ENCODE results near the gene KIAA0513.
A peak's percentile ranks its signal among the peaks of the same experiment; 100 is the strongest.

KIAA0513 gene

DNA sequence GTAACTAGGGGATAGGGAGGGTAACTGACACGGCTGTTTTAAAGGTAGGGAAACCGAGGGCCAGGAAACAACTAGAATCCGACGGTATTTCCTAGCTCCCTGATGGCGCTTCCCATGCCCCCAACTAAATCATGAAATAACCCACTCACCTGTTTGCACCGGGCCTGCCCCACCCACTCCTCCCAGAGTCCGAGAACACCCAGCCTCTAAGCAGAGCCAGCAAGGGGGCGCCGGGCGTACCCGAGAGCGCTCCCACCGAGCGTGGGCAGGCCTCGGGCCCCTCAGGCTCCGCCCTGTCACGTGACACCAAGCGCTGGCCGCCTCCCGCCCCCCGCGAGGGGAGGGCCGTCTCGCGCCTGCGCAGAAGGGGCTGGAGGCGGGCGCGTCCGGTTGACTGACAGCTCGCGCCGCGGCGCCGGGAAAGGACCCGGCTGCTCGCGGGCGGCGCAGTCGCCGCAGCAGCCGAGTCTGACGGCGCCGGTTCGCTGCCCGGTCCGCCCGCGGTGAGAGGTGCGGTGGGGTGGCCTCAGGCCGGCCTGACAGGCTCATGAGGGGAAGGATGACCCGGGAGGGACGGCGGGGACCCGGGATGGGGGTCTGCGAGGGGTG is at the start of gene KIAA0513:
Gene KIAA0513 (plus strand): TSS at position 447 of the 609 bp plus-strand sequence. CDS start 39,277 bp downstream, outside the sequence.
- DNase-seq (ENCODE audit: low read depth in 2 of 3, low spot score in 2 of 3), result peak; percentile 83 to 96 (median 91)

GRCh38 chr16:84979516-84979915 is 48.1 kb upstream of the KIAA0513 start:
- no peak for DNase-seq (ENCODE audit: low read depth in 2 of 3, low spot score in 2 of 3)

GRCh38 chr16:84982434-84982833 is 45.2 kb upstream of the KIAA0513 start:
- DNase-seq (ENCODE audit: low read depth in 2 of 3, low spot score in 2 of 3), result no peak

DNA sequence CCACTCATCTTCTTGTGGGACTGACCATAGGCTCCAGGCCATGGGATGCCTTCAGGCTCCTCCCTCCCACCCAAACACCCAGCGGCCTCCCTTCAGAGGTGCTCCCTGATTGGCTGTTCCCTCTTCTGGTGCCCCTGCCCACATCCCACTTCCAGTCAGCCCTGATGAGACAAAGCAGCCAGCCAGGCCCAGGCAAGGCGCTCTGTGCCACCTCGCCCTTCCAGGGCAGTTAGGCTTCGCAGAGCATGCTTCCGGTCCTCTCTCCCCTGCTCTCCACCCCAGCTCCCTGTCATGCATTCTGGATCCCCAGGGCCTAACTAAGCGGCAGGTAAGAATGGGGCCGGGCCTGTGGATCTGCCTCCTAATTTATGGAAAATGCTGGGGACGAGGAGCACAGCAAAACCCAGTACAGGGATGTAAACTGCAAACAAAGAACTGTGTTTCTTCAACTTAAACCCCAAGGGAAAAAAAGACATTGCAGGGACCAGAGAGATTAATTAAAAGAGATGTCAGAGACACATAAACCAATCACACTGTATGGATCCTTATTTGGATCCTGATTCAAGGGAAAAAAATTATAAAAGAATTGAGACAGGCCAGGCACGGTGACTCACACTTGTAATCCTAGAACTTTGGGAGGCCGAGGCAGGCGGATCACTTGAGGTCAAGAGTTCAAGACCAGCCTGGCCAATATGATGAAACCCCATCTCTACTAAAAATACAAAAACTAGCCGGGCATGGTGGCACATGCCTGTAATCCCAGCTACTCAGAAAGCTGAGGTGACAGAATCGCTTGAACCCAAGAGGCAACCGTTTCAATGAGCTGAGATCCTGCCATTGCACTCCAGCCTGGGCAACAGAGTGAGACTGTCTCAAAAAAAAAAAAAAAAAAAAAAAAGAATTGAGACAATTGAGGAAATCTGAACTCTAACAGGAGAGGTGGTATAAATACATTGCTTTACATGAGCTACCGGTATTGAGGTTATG is 42.2 kb upstream of the KIAA0513 start:
- DNase-seq (ENCODE audit: low read depth in 2 of 3, low spot score in 2 of 3), result no peak

DNA sequence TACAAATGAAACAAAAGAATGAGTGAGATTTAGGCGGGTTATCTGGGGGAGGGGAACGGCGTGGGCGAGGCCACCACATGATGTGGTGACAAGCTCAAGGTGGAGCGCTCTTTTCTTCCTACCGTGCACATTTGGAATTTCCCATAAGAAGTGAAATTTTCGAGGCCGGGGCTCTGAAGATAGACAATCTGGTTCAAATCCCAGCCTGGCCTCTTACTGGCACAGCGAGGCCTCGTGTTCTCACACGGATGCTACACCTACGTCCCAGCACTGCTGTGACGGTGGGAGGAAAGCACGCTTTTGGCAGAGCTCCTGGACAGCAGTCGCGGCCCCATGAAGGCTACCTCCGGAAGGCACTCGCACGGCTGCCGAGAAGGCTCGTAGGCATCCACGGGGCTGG is 41.5 kb upstream of the KIAA0513 start:
- no peak for DNase-seq (ENCODE audit: low read depth in 2 of 3, low spot score in 2 of 3)

GRCh38 chr16:84986879-84987278 is 40.7 kb upstream of the KIAA0513 start:
- no peak for DNase-seq (ENCODE audit: low read depth in 2 of 3, low spot score in 2 of 3)

- DNase-seq (ENCODE audit: low read depth in 2 of 3, low spot score in 2 of 3), result no peak
Observed at GRCh38 chr16:84988328-84989080, 39.1 kb upstream of the KIAA0513 start.

GRCh38 chr16:84989749-84990620 is 37.6 kb upstream of the KIAA0513 start:
- DNase-seq (ENCODE audit: low read depth in 2 of 3, low spot score in 2 of 3), result no peak

DNA sequence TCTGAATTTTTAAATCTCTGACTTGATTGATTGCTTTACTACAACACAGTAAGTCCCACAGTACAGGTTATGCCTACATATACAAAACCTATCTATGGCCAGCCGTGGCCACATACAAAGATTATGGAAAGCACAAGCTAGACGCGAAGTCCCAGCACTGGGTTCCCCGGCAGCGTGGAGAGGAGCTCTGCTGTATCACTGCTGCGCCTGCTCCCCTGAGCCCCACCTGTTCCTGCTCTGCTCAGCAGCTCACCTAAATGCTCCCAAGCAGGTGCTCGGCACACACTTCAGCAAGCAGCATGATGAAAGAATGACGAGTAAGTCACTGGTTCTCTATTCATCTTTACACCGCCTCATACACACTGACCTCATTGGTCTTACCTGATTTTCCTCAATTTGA is 36.8 kb upstream of the KIAA0513 start:
- no peak for DNase-seq (ENCODE audit: low read depth in 2 of 3, low spot score in 2 of 3)

GRCh38 chr16:84992717-84993075 is 34.9 kb upstream of the KIAA0513 start:
- no peak for DNase-seq (ENCODE audit: low read depth in 2 of 3, low spot score in 2 of 3)

DNA sequence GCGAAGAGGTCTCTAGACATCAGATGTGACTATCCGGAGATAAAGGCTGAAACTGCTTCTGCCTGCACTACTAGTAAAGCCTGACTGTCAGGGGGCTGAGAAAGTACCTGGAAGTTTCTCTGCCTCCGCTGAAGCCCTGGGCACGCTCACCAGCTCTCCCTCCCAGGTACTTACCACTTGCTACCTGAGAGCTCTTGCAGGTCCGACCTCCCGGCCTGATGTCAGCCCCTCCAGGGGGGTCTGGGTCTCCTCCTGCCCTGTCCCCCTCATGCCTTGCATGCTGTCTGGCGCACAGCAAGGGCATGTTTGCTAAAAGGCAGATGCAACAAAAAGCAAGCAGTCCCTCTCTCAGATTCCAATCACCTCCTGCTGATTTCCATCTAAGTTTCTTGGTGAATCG is 33.7 kb upstream of the KIAA0513 start:
- DNase-seq (ENCODE audit: low read depth in 2 of 3, low spot score in 2 of 3), result no peak

GRCh38 chr16:84995663-84996062 is 31.9 kb upstream of the KIAA0513 start:
- DNase-seq (ENCODE audit: low read depth in 2 of 3, low spot score in 2 of 3), result no peak

GRCh38 chr16:84996365-84996764 is 31.2 kb upstream of the KIAA0513 start:
- no peak for DNase-seq (ENCODE audit: low read depth in 2 of 3, low spot score in 2 of 3)

DNA sequence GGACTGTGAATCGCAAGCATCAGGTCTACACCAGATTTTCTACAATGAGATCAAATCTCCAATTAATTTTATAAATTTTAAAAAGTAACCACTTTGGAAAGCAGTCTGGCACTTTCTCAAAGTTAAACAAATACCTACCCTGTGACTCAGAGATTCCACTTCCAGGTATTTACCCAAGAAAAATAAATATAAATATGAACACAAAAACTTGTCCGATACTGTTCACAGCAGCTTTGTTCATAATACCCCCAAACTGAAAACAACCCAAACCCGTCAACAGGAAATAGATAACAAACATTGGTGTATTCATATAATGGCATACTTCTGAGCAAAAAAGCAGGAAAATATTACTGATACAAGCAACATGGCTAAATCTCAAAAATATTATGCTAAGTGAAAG is 28.4 kb upstream of the KIAA0513 start:
- no peak for DNase-seq (ENCODE audit: low read depth in 2 of 3, low spot score in 2 of 3)

- DNase-seq (ENCODE audit: low read depth in 2 of 3, low spot score in 2 of 3), result no peak
Observed at GRCh38 chr16:84999857-85000480, 27.6 kb upstream of the KIAA0513 start.

- DNase-seq (ENCODE audit: low read depth in 2 of 3, low spot score in 2 of 3), result no peak
Observed at GRCh38 chr16:85002099-85002541, 25.5 kb upstream of the KIAA0513 start.

DNA sequence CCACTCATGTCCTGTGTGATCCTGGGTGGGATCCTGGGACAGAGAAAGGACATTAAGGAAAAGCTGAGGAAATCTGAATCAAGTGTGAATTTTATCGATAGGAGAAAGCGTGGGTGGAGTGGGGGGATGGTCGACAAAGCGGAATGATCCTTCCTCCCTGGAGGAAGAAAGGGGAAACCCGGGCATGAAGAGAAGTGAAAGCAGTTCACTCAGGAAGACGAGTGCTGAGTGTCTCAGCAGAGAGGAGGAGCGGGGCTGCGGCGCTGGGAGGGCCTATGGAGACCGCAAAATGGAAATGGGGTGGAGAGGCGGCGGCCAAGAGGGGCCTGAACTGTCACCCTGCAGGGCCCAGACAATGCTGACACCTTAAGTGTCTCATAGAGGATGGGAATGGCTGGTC is 25.0 kb upstream of the KIAA0513 start:
- no peak for DNase-seq (ENCODE audit: low read depth in 2 of 3, low spot score in 2 of 3)

DNA sequence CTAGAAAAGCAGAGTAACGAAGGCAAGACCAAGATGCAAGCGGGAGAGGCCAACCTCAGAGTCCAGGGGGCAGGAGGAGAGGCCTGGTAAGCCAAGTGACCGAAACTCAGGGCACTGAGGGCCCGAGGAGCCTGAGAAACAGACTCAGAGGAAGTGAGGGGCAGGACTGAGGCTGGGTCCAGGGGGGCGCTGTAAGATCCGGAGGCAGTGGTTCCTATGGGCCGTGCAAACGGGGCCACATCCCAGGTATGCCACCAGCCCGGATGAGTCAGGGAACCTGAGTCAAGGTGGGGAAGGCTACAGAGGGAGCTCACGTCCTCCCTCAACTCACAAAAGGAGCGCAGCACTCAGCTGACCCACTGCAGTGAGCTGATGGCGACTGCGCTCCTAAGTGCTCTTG is 24.5 kb upstream of the KIAA0513 start:
- DNase-seq (ENCODE audit: low read depth in 2 of 3, low spot score in 2 of 3), result no peak

DNA sequence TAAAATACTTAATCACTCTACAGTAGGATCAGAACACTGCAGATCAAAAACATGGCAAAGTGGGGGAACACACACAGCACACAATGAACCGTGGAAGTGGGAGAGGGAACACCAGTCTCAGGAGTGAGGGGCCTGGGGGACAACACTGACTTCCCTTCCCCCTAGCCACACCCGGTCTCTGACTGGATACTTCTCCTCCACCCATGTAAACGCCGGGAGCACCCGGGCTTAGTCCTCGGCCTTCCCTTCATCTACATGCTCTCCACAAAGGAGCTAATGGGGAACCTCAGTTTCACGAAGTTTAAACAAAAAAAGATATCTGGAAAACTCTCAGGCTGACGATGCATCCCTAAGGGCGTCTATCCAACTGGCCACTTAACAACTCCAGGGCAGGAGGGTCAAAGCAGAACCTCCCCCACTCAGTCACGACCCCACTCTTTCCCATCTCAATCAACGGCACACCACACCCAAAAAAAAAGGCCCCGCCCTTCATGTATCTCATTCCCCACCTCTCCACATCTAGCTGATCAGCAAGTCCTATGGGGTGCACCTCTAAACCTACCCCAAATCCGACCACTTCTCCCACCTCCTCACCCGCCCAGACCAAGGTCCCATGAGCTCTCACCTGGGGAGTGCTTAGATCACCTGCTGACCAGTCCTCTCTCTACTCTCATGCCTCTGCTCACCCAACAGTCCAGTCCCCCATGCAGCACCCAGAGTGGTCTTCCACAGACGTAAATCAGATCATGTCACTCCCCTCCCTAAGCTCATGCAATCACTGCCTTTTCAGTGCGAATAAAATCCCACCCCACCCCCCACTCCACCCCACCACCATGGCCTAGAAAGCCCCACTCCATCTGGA is 23.6 kb upstream of the KIAA0513 start:
- DNase-seq (ENCODE audit: low read depth in 2 of 3, low spot score in 2 of 3), result no peak

Data from activated CD8-positive, alpha-beta memory T cell treated with anti-CD3 and anti-CD28 coated beads for 48 hours (primary cell).